Renal cortical epithelial cell (primary cell): ENCODE measurements around the gene GALE. TPM values are rescaled to one million over a fixed set of nuclear protein-coding genes. Genes with fewer than 3 reads are reported as not detected.

Source experiments
- DNase-seq: peaks from one replicate; pipeline ENCODE4 v3.0.0-alpha.2; 2011; ENCODE audit warnings: low read depth
- total RNA-seq: library from RNA; depleted of rRNA; stranded (reverse); fragments of >200 nt; gene quantifications from 2 replicates; pipeline ENCODE4 v1.2.3, GENCODE V29; 2014

GALE gene
- total RNA-seq, 1 donor from 2014 or later = 54.1 TPM

DNA sequence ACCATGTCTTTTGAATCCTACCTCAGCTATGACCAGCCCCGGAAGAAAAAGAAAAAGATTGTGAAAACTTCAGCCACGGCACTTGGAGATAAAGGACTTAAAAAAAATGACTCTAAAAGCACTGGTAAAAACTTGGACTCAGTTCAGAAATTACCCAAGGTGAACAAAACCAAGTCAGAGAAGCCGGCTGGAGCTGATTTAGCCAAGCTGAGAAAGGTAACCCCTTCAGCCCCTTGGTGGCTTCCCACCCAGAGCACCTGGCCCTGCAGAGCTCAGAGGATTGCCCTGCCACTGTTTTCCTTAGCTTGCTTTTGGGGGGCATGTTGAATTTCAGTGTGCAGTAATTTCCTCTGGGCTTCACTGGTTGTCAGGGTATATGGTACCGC, 48.7 kb downstream of the GALE start:
- no peak for DNase-seq

DNA sequence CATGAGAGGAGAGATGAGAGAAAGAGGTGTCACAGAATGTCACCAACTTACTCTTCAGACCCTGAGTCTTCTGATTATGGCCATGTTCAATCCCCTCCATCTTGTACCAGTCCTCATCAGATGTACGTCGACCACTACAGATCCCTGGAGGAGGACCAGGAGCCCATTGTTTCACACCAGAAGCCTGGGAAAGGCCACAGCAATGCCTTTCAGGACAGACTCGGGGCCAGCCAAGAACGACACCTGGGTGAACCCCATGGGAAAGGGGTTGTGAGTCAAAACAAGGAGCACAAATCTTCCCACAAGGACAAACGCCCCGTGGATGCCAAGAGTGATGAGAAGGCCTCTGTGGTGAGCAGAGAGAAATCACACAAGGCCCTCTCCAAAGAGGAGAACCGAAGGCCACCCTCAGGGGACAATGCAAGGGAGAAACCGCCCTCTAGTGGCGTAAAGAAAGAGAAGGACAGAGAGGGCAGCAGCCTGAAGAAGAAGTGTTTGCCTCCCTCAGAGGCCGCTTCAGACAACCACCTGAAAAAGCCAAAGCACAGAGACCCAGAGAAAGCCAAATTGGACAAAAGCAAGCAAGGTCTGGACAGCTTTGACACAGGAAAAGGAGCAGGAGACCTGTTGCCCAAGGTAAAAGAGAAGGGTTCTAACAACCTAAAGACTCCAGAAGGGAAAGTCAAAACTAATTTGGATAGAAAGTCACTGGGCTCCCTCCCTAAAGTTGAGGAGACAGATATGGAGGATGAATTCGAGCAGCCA, 49.3 kb downstream of the GALE start:
- DNase-seq = peak; percentile 47

DNA sequence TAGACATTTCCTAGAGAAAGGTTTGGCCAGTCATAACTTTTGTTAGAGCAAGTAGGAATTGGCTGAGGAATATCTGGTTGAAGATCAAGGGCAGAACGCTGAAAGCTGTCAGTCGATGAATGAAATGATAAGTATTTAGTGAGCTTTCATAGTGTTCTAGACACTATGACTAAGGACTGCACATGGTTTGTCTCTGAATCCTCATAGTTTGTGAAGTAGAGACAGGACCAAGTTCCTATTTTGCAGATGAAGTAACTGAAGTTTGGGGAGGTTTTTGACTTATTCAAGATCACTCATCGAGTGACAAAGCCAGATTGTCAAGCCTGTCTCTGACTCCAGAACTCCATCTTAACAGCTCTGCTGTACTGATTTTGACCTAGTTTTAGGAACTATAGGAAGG, 52.5 kb downstream of the GALE start:
- no peak for DNase-seq

Other genes starting within 250 kb of the GALE start
- gene ID3, start 241.3 kb downstream of the GALE start, total RNA-seq = 29.9 and 65.3 TPM in 2 replicates
- gene RPL11, start 108.9 kb downstream of the GALE start, total RNA-seq = 806 and 852 TPM in 2 replicates
- 20.0 and 28.1 TPM in 2 replicates for gene ELOA, start 57.3 kb downstream of the GALE start, total RNA-seq
- 40.5 and 40.8 TPM in 2 replicates for gene PITHD1, start 22.3 kb downstream of the GALE start, total RNA-seq
- 111 and 150 TPM in 2 replicates for gene LYPLA2, start 9.6 kb downstream of the GALE start, total RNA-seq
- 60.8 and 63.7 TPM in 2 replicates for gene HMGCL, start 24.7 kb upstream of the GALE start, total RNA-seq
- 153 and 245 TPM in 2 replicates for gene FUCA1, start 67.5 kb upstream of the GALE start, total RNA-seq
- not detected in 2 replicates for gene CNR2, start 112.6 kb upstream of the GALE start, total RNA-seq
- 212 and 277 TPM in 2 replicates for gene PNRC2, start 159.1 kb upstream of the GALE start, total RNA-seq
- 87.5 and 132 TPM in 2 replicates for gene SRSF10, start 179.6 kb upstream of the GALE start, total RNA-seq